CD4-positive, alpha-beta memory T cell (primary cell): ENCODE data around the gene TARS2. TPM values are rescaled to one million over a fixed set of nuclear protein-coding genes. Genes with fewer than 3 reads are reported as not detected.

Source experiments
- CTCF ChIA-PET: fragments of 350-600 bp; sonication (Branson Sonifier 250); formaldehyde crosslinking; loops from one replicate; lab custom pipeline; 2021; ENCODE audit warnings: inconsistent platforms; ENCODE audit not compliant: partially characterized antibody; lab: Charles Lee
- POLR2A ChIA-PET: fragments of 350-600 bp; sonication (Branson Sonifier 250); formaldehyde crosslinking; loops from one replicate; lab custom pipeline; 2021; ENCODE audit not compliant: partially characterized antibody; lab: Charles Lee
- DNase-seq, 5 donors: peaks; one replicate each; pipeline versions ENCODE4 v3.0.0 to v3.0.0-alpha.2; 2020 to 2022; ENCODE audit warnings: mixed read lengths in 1 of 5
- H3K27ac ChIP-seq: one replicate; pipeline ENCODE4 v1.7.0; 2013; ENCODE audit warnings: low read depth, low read length
- H3K27me3 ChIP-seq: 2 replicates; pipeline ENCODE4 v1.7.0; 2013; ENCODE audit warnings: mild to moderate bottlenecking, low read length, moderate library complexity; ENCODE audit not compliant: insufficient read depth
- H3K36me3 ChIP-seq: 2 replicates; pipeline ENCODE4 v1.7.0; 2013; ENCODE audit warnings: mild to moderate bottlenecking, low read length, moderate library complexity; ENCODE audit not compliant: insufficient read depth
- H3K4me1 ChIP-seq: 2 replicates; pipeline ENCODE4 v1.7.0; 2013; ENCODE audit warnings: mild to moderate bottlenecking, low read length, moderate library complexity; ENCODE audit not compliant: insufficient read depth
- H3K4me3 ChIP-seq, 2 donors: one replicate each; pipeline ENCODE4 v1.7.0; 2013; ENCODE audit warnings: low read length in 2 of 2, mild to moderate bottlenecking in 1 of 2
- H3K9me3 ChIP-seq, 2 donors: one replicate each; pipeline ENCODE4 v1.7.0; 2013; ENCODE audit warnings: low read length in 2 of 2, control low read depth in 1 of 2; ENCODE audit not compliant: control insufficient read depth in 1 of 2
- H3K27ac Mint-ChIP-seq, 7 donors: one replicate each; pipeline ENCODE4 v1.8.0; 2020 to 2021; ENCODE audit warnings: mixed read lengths in 7 of 7, mild to moderate bottlenecking in 6 of 7, inconsistent platforms in 3 of 7, moderate library complexity in 3 of 7
- H3K27me3 Mint-ChIP-seq, 2 donors: one replicate each; pipeline ENCODE4 v1.8.0; 2020 to 2021; ENCODE audit warnings: mixed read lengths in 2 of 2
- H3K36me3 Mint-ChIP-seq, 2 donors: one replicate each; pipeline ENCODE4 v1.8.0; 2020 to 2021; ENCODE audit warnings: mixed read lengths in 2 of 2, inconsistent platforms in 1 of 2, mild to moderate bottlenecking in 1 of 2
- H3K4me1 Mint-ChIP-seq, 4 donors: one replicate each; pipeline ENCODE4 v1.8.0; 2020 to 2021; ENCODE audit warnings: mixed read lengths in 4 of 4, mild to moderate bottlenecking in 1 of 4
- H3K4me3 Mint-ChIP-seq, 8 donors: one replicate each; pipeline ENCODE4 v1.8.0; 2020 to 2021; ENCODE audit warnings: mixed read lengths in 8 of 8, mild to moderate bottlenecking in 7 of 8, moderate library complexity in 6 of 8, inconsistent platforms in 3 of 8
- H3K9me3 Mint-ChIP-seq, 8 donors: one replicate each; pipeline ENCODE4 v1.8.0; 2020 to 2021; ENCODE audit warnings: mixed read lengths in 8 of 8, mild to moderate bottlenecking in 5 of 8, inconsistent platforms in 3 of 8, moderate library complexity in 1 of 8
- intact Hi-C: fragments of 100-400 bp; cut with micrococcal nuclease; formaldehyde crosslinking; loops from one replicate; pipeline ENCODE4 v1.15.1; 2023
- polyA plus RNA-seq, 2 donors: library from polyadenylated mRNA; unstranded; fragments of 300-500 nt; fragmentation: Illumina TruSeq; gene quantifications; one replicate each; pipeline ENCODE4 v1.2.3, GENCODE V29; 2021
- total RNA-seq, 2 experiments: library from RNA; stranded (reverse); gene quantifications; one replicate each; pipeline ENCODE4 v1.2.3, GENCODE V29; 2021

The TARS2 gene
- total and polyA plus RNA-seq, 4 experiments from 2014 or later = 23.5 to 35.4 (median 29.3) TPM

- no peaks in the 10 kb centered on the region for H3K27me3 ChIP-seq
- no peak overlapping the region for H3K27ac Mint-ChIP-seq
- no peaks in the 10 kb centered on the region for H3K9me3 Mint-ChIP-seq
- DNase-seq = no peak
- no peak overlapping the region for H3K4me3 ChIP-seq
- intact Hi-C loops = no loop called here
- ChIA-PET POLR2A (interaction anchor here (0.6 to 1.3 kb wide), 5 partner anchors 12 to 539 kb away, joined by 3 read pairs; partner anchors contain the start of gene TARS2), CTCF (interaction anchor here (0.5 to 1.5 kb wide), 3 partner anchors 46 to 366 kb away, joined by 3 read pairs; no protein-coding TSS in a partner anchor)
- H3K4me1 Mint-ChIP-seq = peaks cover 8 to 20% (median 15%) of the 10 kb centered on the region in 4 donors
- H3K27me3 Mint-ChIP-seq = no peaks in the 10 kb centered on the region
- H3K4me1 ChIP-seq = peaks cover 11% of the 10 kb centered on the region
- no peaks in the 10 kb centered on the region for H3K36me3 ChIP-seq
- peak overlapping the region in 1 of 8 donors; percentile 30 for H3K4me3 Mint-ChIP-seq
- no peaks in the 10 kb centered on the region for H3K9me3 ChIP-seq
- H3K36me3 Mint-ChIP-seq = no peaks in the 10 kb centered on the region
- no peak overlapping the region for H3K27ac ChIP-seq
These were observed 26.2 kb downstream of the TARS2 start for GRCh38 chr1:150513351-150513791.

- H3K9me3 Mint-ChIP-seq = no peaks in the 10 kb centered on the region
- Histone ChIP-seq H3K9me3 (no peaks in the 10 kb centered on the region), H3K36me3 (no peaks in the 10 kb centered on the region), H3K27ac (no peak overlapping the region), H3K27me3 (no peaks in the 10 kb centered on the region), H3K4me3 (no peak overlapping the region), H3K4me1 (peaks cover 11% of the 10 kb centered on the region)
- ChIA-PET POLR2A (interaction anchor here (1.0 to 2.4 kb wide), 3 partner anchors 26 to 66 kb away, joined by 3 to 23 read pairs (median 13); partner anchors contain the start of gene MCL1), CTCF (interaction anchor here (1.5 kb wide), 1 partner anchor 45 kb away, joined by 3 read pairs; no protein-coding TSS in a partner anchor)
- peak overlapping the region in 3 of 7 donors; percentile 36 to 62 (median 55) for H3K27ac Mint-ChIP-seq
- no peak for DNase-seq
- peaks cover 8 to 20% (median 15%) of the 10 kb centered on the region in 4 donors for H3K4me1 Mint-ChIP-seq
- H3K27me3 Mint-ChIP-seq = no peaks in the 10 kb centered on the region
- peak overlapping the region; percentile 63 to 94 (median 92) for H3K4me3 Mint-ChIP-seq
- no peaks in the 10 kb centered on the region for H3K36me3 Mint-ChIP-seq
- intact Hi-C loops = loop anchor here (2.0 kb wide), 1 partner anchor 47 kb away; no protein-coding TSS in a partner anchor
These were observed 27.0 kb downstream of the TARS2 start for GRCh38 chr1:150514260-150514659.

DNA sequence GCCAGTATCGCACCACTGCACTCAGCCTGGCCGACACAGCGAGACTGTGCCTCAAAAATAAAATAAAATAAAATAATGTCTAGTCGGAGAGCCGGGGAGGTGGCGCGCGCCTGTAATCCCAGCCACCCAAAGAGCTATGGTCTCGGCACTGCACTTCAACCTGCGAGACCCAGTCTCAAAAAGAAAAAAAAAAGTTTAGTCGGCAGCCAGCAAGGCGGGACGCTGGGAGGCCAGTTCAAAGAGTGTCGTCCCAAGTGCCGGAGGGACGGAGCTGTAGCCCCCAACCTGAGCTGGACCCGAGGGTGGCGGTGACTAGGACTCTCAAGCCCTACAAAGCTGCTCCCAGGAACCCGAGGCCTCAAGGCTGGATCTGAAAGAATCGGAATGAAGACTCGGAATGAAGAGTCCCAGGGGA, 27.7 kb downstream of the TARS2 start:
- H3K27me3 ChIP-seq = no peaks in the 10 kb centered on the region
- H3K36me3 Mint-ChIP-seq = no peaks in the 10 kb centered on the region
- no peaks in the 10 kb centered on the region for H3K27me3 Mint-ChIP-seq
- ChIA-PET CTCF (interaction anchor here (0.6 to 3.1 kb wide), 9 partner anchors 10 to 259 kb away, joined by 3 to 18 read pairs (median 4); no protein-coding TSS in a partner anchor), POLR2A (interaction anchor here (1.2 to 2.6 kb wide), 9 partner anchors 20 to 182 kb away, joined by 3 to 31 read pairs (median 9); partner anchors contain the start of genes ENSA, GOLPH3L, MCL1 and RPRD2)
- H3K4me1 ChIP-seq = peaks cover 11% of the 10 kb centered on the region
- H3K4me1 Mint-ChIP-seq = peaks cover 8 to 20% (median 15%) of the 10 kb centered on the region in 4 donors
- intact Hi-C loops = loop anchor here (1.0 to 5.0 kb wide), 4 partner anchors 17 to 53 kb away; partner anchors contain the start of gene TARS2
- no peaks in the 10 kb centered on the region for H3K9me3 Mint-ChIP-seq
- no peaks in the 10 kb centered on the region for H3K36me3 ChIP-seq
- peak overlapping the region in 6 of 7 donors; percentile 2 to 93 (median 90) for H3K27ac Mint-ChIP-seq
- DNase-seq = peak in 1 of 5 donors; percentile 4
- peak overlapping the region; percentile 69 to 73 for H3K4me3 ChIP-seq
- peak overlapping the region; percentile 53 for H3K27ac ChIP-seq
- H3K4me3 Mint-ChIP-seq = peak overlapping the region; percentile 83 to 94 (median 92)
- H3K9me3 ChIP-seq = no peaks in the 10 kb centered on the region

GRCh38 chr1:150515328-150516049, 28.3 kb downstream of the TARS2 start, which contains the start of gene FALEC:
Gene FALEC (plus strand): TSS chr1:150515752.
- no peaks in the 10 kb centered on the region for H3K27me3 Mint-ChIP-seq
- no peaks in the 10 kb centered on the region for H3K36me3 ChIP-seq
- peaks cover 11% of the 10 kb centered on the region for H3K4me1 ChIP-seq
- intact Hi-C loops = loop anchor here (1.0 to 5.0 kb wide), 4 partner anchors 17 to 53 kb away; partner anchors contain the start of gene TARS2
- H3K4me1 Mint-ChIP-seq = peaks cover 8 to 20% (median 12%) of the 10 kb centered on the region in 4 donors
- POLR2A ChIA-PET = interaction anchor here (0.7 to 2.6 kb wide), 12 partner anchors 10 to 258 kb away, joined by 3 to 31 read pairs (median 6); partner anchors contain the start of genes ENSA, GOLPH3L, MCL1 and RPRD2
- CTCF ChIA-PET = interaction anchor here (0.6 to 3.1 kb wide), 11 partner anchors 8 to 260 kb away, joined by 3 to 18 read pairs (median 5); partner anchors contain the start of gene ECM1
- no peaks in the 10 kb centered on the region for H3K9me3 Mint-ChIP-seq
- peak within 1 kb of the TSS; percentile 69 to 73 for H3K4me3 ChIP-seq
- H3K27ac Mint-ChIP-seq = peak within 1 kb of the TSS; percentile 61 to 93 (median 89)
- H3K27me3 ChIP-seq = no peaks in the 10 kb centered on the region
- peak within 1 kb of the TSS; percentile 83 to 94 (median 92) for H3K4me3 Mint-ChIP-seq
- H3K27ac ChIP-seq = peak within 1 kb of the TSS; percentile 53
- DNase-seq = peak; percentile 87 to 91 (median 89)
- no peaks in the 10 kb centered on the region for H3K36me3 Mint-ChIP-seq
- no peaks in the 10 kb centered on the region for H3K9me3 ChIP-seq

- Mint-ChIP-seq H3K36me3 (no peaks in the 10 kb centered on the region), H3K4me1 (peaks cover 8 to 16% (median 9%) of the 10 kb centered on the region in 4 donors), H3K27ac (peak overlapping the region; percentile 57 to 93 (median 77)), H3K9me3 (no peaks in the 10 kb centered on the region), H3K4me3 (peak overlapping the region; percentile 83 to 94 (median 92)), H3K27me3 (no peaks in the 10 kb centered on the region)
- ChIA-PET POLR2A (interaction anchor here (0.7 to 2.6 kb wide), 14 partner anchors 11 to 258 kb away, joined by 3 to 31 read pairs (median 4); partner anchors contain the start of genes ENSA, GOLPH3L, MCL1 and RPRD2), CTCF (interaction anchor here (0.6 to 3.1 kb wide), 10 partner anchors 9 to 260 kb away, joined by 3 to 18 read pairs (median 6); partner anchors contain the start of gene ECM1)
- H3K4me1 ChIP-seq = peaks cover 11% of the 10 kb centered on the region
- no peaks in the 10 kb centered on the region for H3K9me3 ChIP-seq
- intact Hi-C loops = loop anchor here (5.0 kb wide), 1 partner anchor 54 kb away; no protein-coding TSS in a partner anchor
- peak overlapping the region in 1 of 2 donors; percentile 73 for H3K4me3 ChIP-seq
- no peak for DNase-seq
- H3K27ac ChIP-seq = peak overlapping the region; percentile 53
- H3K36me3 ChIP-seq = no peaks in the 10 kb centered on the region
- H3K27me3 ChIP-seq = no peaks in the 10 kb centered on the region
These were observed 28.9 kb downstream of the TARS2 start for GRCh38 chr1:150516050-150516591.

DNA sequence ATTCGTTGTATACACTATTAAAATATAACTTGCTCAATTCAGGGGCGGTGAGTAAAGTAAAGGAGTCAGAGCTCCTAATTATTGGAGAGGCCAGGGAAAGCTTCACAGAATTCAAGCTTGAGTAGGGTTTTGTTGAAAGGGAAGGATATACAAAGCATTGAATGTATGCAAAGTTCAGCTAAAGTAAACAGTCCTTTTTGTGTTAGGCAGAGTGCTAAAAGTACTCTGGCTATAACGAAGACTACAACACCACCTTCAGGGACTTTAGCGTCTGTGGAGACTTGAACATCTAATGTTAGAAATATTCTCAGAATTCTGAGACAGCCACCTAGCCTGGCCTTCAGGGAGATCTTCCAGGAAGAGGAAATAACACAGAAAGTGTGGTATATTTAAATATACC, 29.4 kb downstream of the TARS2 start:
- peaks cover 11% of the 10 kb centered on the region for H3K4me1 ChIP-seq
- H3K4me1 Mint-ChIP-seq = peaks cover 8 to 16% (median 9%) of the 10 kb centered on the region in 4 donors
- H3K27ac ChIP-seq = no peak overlapping the region
- no peaks in the 10 kb centered on the region for H3K9me3 ChIP-seq
- ChIA-PET POLR2A (interaction anchor here (0.7 to 2.6 kb wide), 10 partner anchors 11 to 257 kb away, joined by 3 to 31 read pairs (median 4); partner anchors contain the start of genes RPRD2 and TARS2), CTCF (interaction anchor here (1.6 to 3.1 kb wide), 8 partner anchors 8 to 261 kb away, joined by 3 to 18 read pairs (median 7); partner anchors contain the start of gene ECM1)
- H3K9me3 Mint-ChIP-seq = no peaks in the 10 kb centered on the region
- peak overlapping the region; percentile 83 to 94 (median 92) for H3K4me3 Mint-ChIP-seq
- no peaks in the 10 kb centered on the region for H3K27me3 ChIP-seq
- no peaks in the 10 kb centered on the region for H3K36me3 ChIP-seq
- DNase-seq = no peak
- no peaks in the 10 kb centered on the region for H3K36me3 Mint-ChIP-seq
- H3K27me3 Mint-ChIP-seq = no peaks in the 10 kb centered on the region
- intact Hi-C loops = loop anchor here (5.0 kb wide), 1 partner anchor 54 kb away; no protein-coding TSS in a partner anchor
- peak overlapping the region in 5 of 7 donors; percentile 32 to 77 (median 48) for H3K27ac Mint-ChIP-seq
- peak overlapping the region in 1 of 2 donors; percentile 73 for H3K4me3 ChIP-seq
